ENCODE measurements around the gene MFSD12. TPM values are rescaled to one million over a fixed set of nuclear protein-coding genes. Genes with fewer than 3 reads are reported as not detected.

Gene MFSD12
- total and polyA plus RNA-seq, 9 donors, result 17.4 to 104 (median 36.4) TPM

- Histone ChIP-seq H3K4me1 (ENCODE audit: insufficient read depth) (peaks cover 4% of the 10 kb centered on the region), H3K27ac (no peak overlapping the region), H3K4me3 (no peak overlapping the region), H3K36me3 (no peaks in the 10 kb centered on the region), H3K27me3 (no peaks in the 10 kb centered on the region), H3K9me3 (no peaks in the 10 kb centered on the region)
- intact Hi-C loops (cut with DNase I), result no loop called here
- TF ChIP-seq POLR2A (IDR thresholded peaks at IDR 0.05), result no peak
- TF ChIP-seq EP300 (IDR thresholded peaks at IDR 0.05), result no peak
- no peak for TF ChIP-seq CTCF (IDR thresholded peaks at IDR 0.05)
- 87 to 88% (median 87%) methylated on average over 7 of the region's 7 CpGs for WGBS, 3 donors
- no peak for DNase-seq
Observed at GRCh38 chr19:3521104-3521445, 36.3 kb downstream of the MFSD12 start.

- Histone ChIP-seq H3K27ac (no peak overlapping the region), H3K27me3 (no peaks in the 10 kb centered on the region), H3K9me3 (no peaks in the 10 kb centered on the region), H3K4me3 (no peak overlapping the region), H3K36me3 (no peaks in the 10 kb centered on the region), H3K4me1 (ENCODE audit: insufficient read depth) (peaks cover 5% of the 10 kb centered on the region)
- no peak for DNase-seq
- WGBS, 3 donors, result 85 to 89% (median 87%) methylated on average over 37 of the region's 37 CpGs
- no peak for TF ChIP-seq POLR2A (IDR thresholded peaks at IDR 0.05)
- no peak for TF ChIP-seq CTCF (IDR thresholded peaks at IDR 0.05)
- TF ChIP-seq EP300 (IDR thresholded peaks at IDR 0.05), result no peak
- intact Hi-C loops (cut with DNase I), result no loop called here
Observed at GRCh38 chr19:3520166-3521103, 37.0 kb downstream of the MFSD12 start.

- no peaks in the 10 kb centered on the region for H3K36me3 ChIP-seq
- WGBS, 3 donors, result 81 to 84% (median 81%) methylated on average over 18 of the region's 18 CpGs
- H3K4me3 ChIP-seq, result no peak overlapping the region
- no peaks in the 10 kb centered on the region for H3K27me3 ChIP-seq
- intact Hi-C loops (cut with DNase I), result no loop called here
- H3K9me3 ChIP-seq, result no peaks in the 10 kb centered on the region
- TF ChIP-seq POLR2A (IDR thresholded peaks at IDR 0.05) (no peak), EP300 (IDR thresholded peaks at IDR 0.05) (no peak), CTCF (IDR thresholded peaks at IDR 0.05) (no peak)
- DNase-seq, result no peak
- H3K27ac ChIP-seq, result no peak overlapping the region
- H3K4me1 ChIP-seq (ENCODE audit: insufficient read depth), result peaks cover 5% of the 10 kb centered on the region
Observed at GRCh38 chr19:3519126-3519525, 38.3 kb downstream of the MFSD12 start.

GRCh38 chr19:3518659-3519058 lies 38.7 kb downstream of the MFSD12 start:
- Histone ChIP-seq H3K4me3 (no peak overlapping the region), H3K36me3 (no peaks in the 10 kb centered on the region), H3K9me3 (no peaks in the 10 kb centered on the region), H3K27ac (no peak overlapping the region), H3K27me3 (no peaks in the 10 kb centered on the region), H3K4me1 (ENCODE audit: insufficient read depth) (peaks cover 5% of the 10 kb centered on the region)
- intact Hi-C loops (cut with DNase I), result no loop called here
- TF ChIP-seq EP300 (IDR thresholded peaks at IDR 0.05) (no peak), CTCF (IDR thresholded peaks at IDR 0.05) (no peak), POLR2A (IDR thresholded peaks at IDR 0.05) (no peak)
- no peak for DNase-seq
- 69 to 78% (median 73%) methylated on average over 2 of the region's 2 CpGs for WGBS, 3 donors
